ENCODE measurements around the gene HK1. TPM values are rescaled to one million over a fixed set of nuclear protein-coding genes. Genes with fewer than 3 reads are reported as not detected.

HK1 gene
- total and polyA plus RNA-seq, 2 of the 4 experiments (the other 2 are of a cell fraction), result 53.7 to 90.5 TPM

GRCh38 chr10:69392481-69393000 lies 114.2 kb downstream of the HK1 start (continued):
- TF ChIP-seq ELK1 (IDR thresholded peaks at IDR 0.05; ENCODE audit: borderline replicate concordance, low read depth, low read length), result no peak

DNA sequence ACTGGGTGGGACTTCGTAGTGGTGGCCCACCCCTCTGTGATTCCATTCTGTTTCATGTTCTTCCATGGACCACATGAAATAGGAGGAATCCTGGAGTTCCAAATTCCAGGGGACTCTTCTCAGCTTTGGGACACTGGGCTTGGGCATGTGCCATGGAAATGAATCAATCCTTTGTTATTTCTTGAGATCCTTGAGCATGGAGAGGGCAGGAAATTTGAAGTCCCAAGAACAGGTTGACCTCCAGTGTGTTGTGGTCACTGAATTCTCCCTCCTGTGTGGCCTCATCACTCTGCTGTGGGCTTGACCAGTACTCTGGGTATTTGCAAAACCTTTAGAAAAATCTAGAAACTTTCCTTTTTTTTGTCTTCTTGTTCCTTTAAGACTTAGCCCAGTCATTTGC lies 115.7 kb downstream of the HK1 start:
- Histone ChIP-seq H3K27me3 (ENCODE audit: control insufficient read depth, insufficient read depth, low read length) (no peaks in the 10 kb centered on the region), H4K5ac (ENCODE audit: low read depth, low read length) (no peak overlapping the region), H3K23ac (ENCODE audit: low read depth, low read length) (no peak overlapping the region), H2BK120ac (ENCODE audit: low read depth, low read length) (no peak overlapping the region), H3K79me1 (ENCODE audit: low read depth in 1 of 2, low read length in 2 of 2) (peaks cover 0 to 11% of the 10 kb centered on the region in 2 experiments; a peak in 1 of 4 replicates), H3K36me3 (ENCODE audit: control insufficient read depth, insufficient read depth, low read length) (peaks cover 17% of the 10 kb centered on the region; the same call in 1 of the 2 replicates), H3K4ac (ENCODE audit: low read depth, low read length) (no peak overlapping the region), H2BK20ac (ENCODE audit: low read depth, low read length) (no peak overlapping the region), H4K91ac (ENCODE audit: insufficient read depth, low read depth, low read length) (no peak overlapping the region), H3K4me2 (ENCODE audit: low read depth, low read length) (no peak overlapping the region), H3K9me3 (ENCODE audit: control insufficient read depth, insufficient read depth, low read length) (no peaks in the 10 kb centered on the region), H3K9ac (ENCODE audit: low read depth, low read length) (no peak overlapping the region), H2BK15ac (ENCODE audit: low read depth, low read length) (no peak overlapping the region), H3K14ac (replicated peaks; ENCODE audit: low read depth, low read length) (no peak overlapping the region), H4K20me1 (ENCODE audit: insufficient read depth, low read length) (peaks cover 6% of the 10 kb centered on the region; the same call in 1 of the 2 replicates), H3K4me1 (ENCODE audit: control insufficient read depth, insufficient read depth, low read length) (peaks cover 7% of the 10 kb centered on the region; the same call in 1 of the 2 replicates), H3K27ac (ENCODE audit: insufficient read depth, low read length) (no peak overlapping the region), H2AK9ac (replicated peaks; ENCODE audit: low read depth, low read length, poor library complexity) (no peak overlapping the region), H3K18ac (ENCODE audit: low read depth, low read length) (no peak overlapping the region), H3K4me3 (ENCODE audit: insufficient read depth, low read depth, low read length) (no peak overlapping the region), H4K8ac (ENCODE audit: low read depth in 2 of 2, low read length in 2 of 2) (no peak overlapping the region), H2AFZ (replicated peaks; ENCODE audit: low read length, poor library complexity) (no peak overlapping the region), H2BK5ac (ENCODE audit: low read depth, low read length, poor library complexity, severe bottlenecking) (no peak overlapping the region), H3K56ac (ENCODE audit: extremely low read depth, insufficient read depth, low read length) (no peak overlapping the region; the same call in 1 of the 2 replicates), H3K9me1 (ENCODE audit: insufficient read depth, low read length) (peaks cover 1% of the 10 kb centered on the region; the same call in 1 of the 2 replicates), H2AK5ac (ENCODE audit: low read depth, low read length) (no peak overlapping the region)
- no CpG with 5 or more reads among the region's 1 CpG for WGBS, 2 experiments (ENCODE audit: extremely low coverage in 2 of 2, insufficient read length in 1 of 2)
- POLR2A ChIA-PET (ENCODE audit: unreplicated experiment), result no interaction called here
- intact Hi-C loops (cut with micrococcal nuclease) (loop anchor here (5.0 kb wide), 2 partner anchors 302 to 392 kb away; no protein-coding TSS in a partner anchor), in situ Hi-C loops (cut with MboI; ENCODE audit: low sequenced_read_pairs) (loop anchor here (5.0 kb wide), 1 partner anchor 162 kb away; no protein-coding TSS in a partner anchor), dilution Hi-C loops (cut with HindIII; ENCODE audit: low sequenced_read_pairs, unreplicated experiment) (no loop called here)
- ATAC-seq (ENCODE audit: low read depth) (no peak), DNase-seq (no peak)
- no TSS peak for BruUV-seq (replicated peaks)
- CTCF ChIA-PET, result no interaction called here
- TF ChIP-seq MXI1 (IDR thresholded peaks at IDR 0.05; ENCODE audit: borderline replicate concordance, low read depth, low read length) (no peak), RCOR1 (IDR thresholded peaks at IDR 0.05; ENCODE audit: insufficient replicate concordance, low read length) (no peak), POLR2A (IDR thresholded peaks at IDR 0.05; ENCODE audit: low read depth, low read length) (no peak), NFE2L2 (IDR thresholded peaks at IDR 0.05; ENCODE audit: low read depth, low read length) (no peak), RAD21 (IDR thresholded peaks at IDR 0.05; ENCODE audit: low read length) (no peak), BHLHE40 (IDR thresholded peaks at IDR 0.05; ENCODE audit: low read depth, low read length) (no peak), MAZ (IDR thresholded peaks at IDR 0.05; ENCODE audit: borderline replicate concordance, low read depth, low read length) (no peak), ELK1 (IDR thresholded peaks at IDR 0.05; ENCODE audit: borderline replicate concordance, low read depth, low read length) (no peak), USF2 (IDR thresholded peaks at IDR 0.05; ENCODE audit: low read depth, low read length) (no peak), MAFK (IDR thresholded peaks at IDR 0.05; ENCODE audit: low read depth, low read length) (no peak), FOS (IDR thresholded peaks at IDR 0.05; ENCODE audit: low read depth, low read length) (no peak)
